UCSD-AML1 (cell line): ENCODE data around the gene TBC1D22B.
A peak's percentile ranks its signal among the peaks of the same experiment; 100 is the strongest.
"Not testable (repeated sequence)": the region's sequence is repeated elsewhere in the genome, so short reads cannot be mapped to it uniquely, and the experiment has no call there.

Source experiments
- DNase-seq: peaks from one replicate; lab custom pipeline; 2025; ENCODE audit not compliant: unreplicated experiment; lab: John Stamatoyannopoulos, UW

The TBC1D22B gene

GRCh38 chr6:37319856-37320480 is 62.4 kb downstream of the TBC1D22B start:
- no peak for DNase-seq

- no peak for DNase-seq
These were observed 63.1 kb downstream of the TBC1D22B start for GRCh38 chr6:37320646-37321045.

GRCh38 chr6:37321101-37321500 is 63.5 kb downstream of the TBC1D22B start:
- peak; percentile 22 for DNase-seq

GRCh38 chr6:37321516-37322415 is 64.2 kb downstream of the TBC1D22B start:
- no peak for DNase-seq

GRCh38 chr6:37323580-37323979 is 66.0 kb downstream of the TBC1D22B start:
- no peak for DNase-seq

- DNase-seq = no peak
These were observed 66.8 kb downstream of the TBC1D22B start for GRCh38 chr6:37324131-37325033.

GRCh38 chr6:37330345-37330744 is 72.8 kb downstream of the TBC1D22B start:
- not testable (repeated sequence) for DNase-seq

GRCh38 chr6:37331047-37331446 is 73.5 kb downstream of the TBC1D22B start:
- DNase-seq = no peak

- no peak for DNase-seq
These were observed 75.3 kb downstream of the TBC1D22B start for GRCh38 chr6:37332894-37333293.

- no peak for DNase-seq
These were observed 76.5 kb downstream of the TBC1D22B start for GRCh38 chr6:37334047-37334446.

- not testable (repeated sequence) for DNase-seq
These were observed 80.7 kb downstream of the TBC1D22B start for GRCh38 chr6:37338317-37338716.

- DNase-seq = no peak
These were observed 81.2 kb downstream of the TBC1D22B start for GRCh38 chr6:37338745-37339255.

- no peak for DNase-seq
These were observed 82.4 kb downstream of the TBC1D22B start for GRCh38 chr6:37339741-37340638.

- DNase-seq = no peak
These were observed 83.0 kb downstream of the TBC1D22B start for GRCh38 chr6:37340639-37340943.

GRCh38 chr6:37343248-37343647 is 85.7 kb downstream of the TBC1D22B start:
- no peak for DNase-seq

GRCh38 chr6:37344308-37344707 is 86.7 kb downstream of the TBC1D22B start:
- DNase-seq = no peak

GRCh38 chr6:37345804-37346203 is 88.2 kb downstream of the TBC1D22B start:
- DNase-seq = not testable (repeated sequence)

- DNase-seq = no peak
These were observed 89.6 kb downstream of the TBC1D22B start for GRCh38 chr6:37347177-37347576.

GRCh38 chr6:37347670-37348111 is 90.1 kb downstream of the TBC1D22B start:
- DNase-seq = no peak

- no peak for DNase-seq
These were observed 93.5 kb downstream of the TBC1D22B start for GRCh38 chr6:37351027-37351426.
